ENCODE measurements around the gene FOXO6.
A peak's percentile ranks its signal among the peaks of the same experiment; 100 is the strongest.

FOXO6 gene

DNA sequence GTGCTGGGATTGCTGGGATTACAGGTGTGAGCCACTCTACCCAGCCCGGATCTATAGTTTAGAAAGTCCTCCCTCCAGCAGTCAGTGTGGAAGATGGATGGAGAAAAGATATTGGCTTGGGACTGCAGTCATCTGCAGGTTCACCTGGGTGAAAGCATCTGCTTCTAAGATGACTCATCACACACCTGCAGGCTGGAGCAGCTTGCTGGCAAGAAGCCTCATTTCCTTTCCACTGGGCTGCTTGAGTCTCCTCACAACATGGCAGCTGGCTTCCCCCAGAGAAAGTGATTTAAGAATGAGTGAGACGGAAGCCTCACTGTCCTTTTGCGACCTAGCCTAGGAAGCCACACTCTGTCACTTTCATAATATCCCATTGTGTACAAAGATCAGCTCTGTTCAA, 50.0 kb downstream of the FOXO6 start:
- peak; percentile 96 for DNase-seq

DNA sequence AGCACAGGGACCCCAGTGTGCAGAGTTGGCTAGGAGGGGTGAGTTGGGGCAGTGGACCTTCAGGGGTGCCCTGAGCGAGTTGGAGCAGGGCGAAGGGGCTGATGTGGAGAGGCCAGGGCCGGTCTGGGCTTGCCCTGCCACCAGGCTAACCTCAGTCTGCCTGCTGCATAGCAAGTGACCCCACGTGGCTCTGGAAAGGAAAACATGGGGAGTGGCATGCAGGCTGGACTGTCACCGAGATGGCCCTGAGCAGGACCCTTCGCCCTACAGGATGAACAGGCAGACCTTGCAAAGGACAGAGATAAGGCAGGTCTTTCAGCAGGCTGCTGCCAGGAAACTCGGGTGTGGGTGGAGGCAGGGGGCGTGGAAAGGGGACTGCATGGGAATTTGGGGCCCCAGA, 51.5 kb downstream of the FOXO6 start:
- peak; percentile 24 for DNase-seq

DNA sequence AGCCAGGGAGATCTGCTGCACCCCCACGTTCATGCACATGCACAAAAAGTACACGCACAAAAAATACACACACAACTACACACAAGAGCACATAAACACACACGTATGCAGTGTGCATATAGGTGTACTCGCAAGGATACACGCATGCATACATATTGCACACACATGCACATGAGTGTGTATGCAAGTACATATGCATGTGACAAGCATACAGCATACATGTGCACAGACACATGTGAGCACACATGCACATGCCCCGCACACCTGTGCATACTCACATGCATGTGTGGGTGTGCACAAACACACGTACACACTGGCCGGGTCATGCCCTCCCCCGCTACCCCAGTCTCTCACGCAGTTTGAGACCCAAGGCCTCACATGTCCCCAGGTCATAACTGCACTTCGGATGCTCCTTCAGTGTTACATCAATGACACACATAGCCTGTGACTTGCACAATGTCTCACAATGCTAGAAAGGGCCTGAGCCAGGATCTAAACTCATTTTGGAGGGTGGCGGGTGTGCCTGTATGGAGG, 52.6 kb downstream of the FOXO6 start:
- no peak for DNase-seq

DNA sequence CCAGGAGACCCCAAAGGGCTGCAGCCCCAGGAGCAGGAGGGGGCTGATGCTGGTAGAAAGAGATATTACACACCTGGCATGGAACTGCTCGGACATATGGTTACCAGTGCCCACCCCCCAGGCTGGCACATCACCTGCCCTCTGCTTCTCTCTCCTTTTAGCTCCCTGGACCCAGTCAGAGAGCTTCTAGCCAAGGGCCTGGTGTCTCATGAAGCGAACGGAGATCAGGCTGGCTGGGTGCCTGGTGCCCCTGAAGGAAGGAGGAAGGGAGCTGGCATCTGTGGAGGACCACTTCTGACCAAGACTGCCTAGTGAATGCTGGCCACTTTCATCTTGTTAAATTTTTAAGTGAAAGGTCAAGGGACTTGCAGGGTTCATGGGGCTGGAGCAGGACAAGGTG, 53.1 kb downstream of the FOXO6 start:
- DNase-seq, result no peak

DNA sequence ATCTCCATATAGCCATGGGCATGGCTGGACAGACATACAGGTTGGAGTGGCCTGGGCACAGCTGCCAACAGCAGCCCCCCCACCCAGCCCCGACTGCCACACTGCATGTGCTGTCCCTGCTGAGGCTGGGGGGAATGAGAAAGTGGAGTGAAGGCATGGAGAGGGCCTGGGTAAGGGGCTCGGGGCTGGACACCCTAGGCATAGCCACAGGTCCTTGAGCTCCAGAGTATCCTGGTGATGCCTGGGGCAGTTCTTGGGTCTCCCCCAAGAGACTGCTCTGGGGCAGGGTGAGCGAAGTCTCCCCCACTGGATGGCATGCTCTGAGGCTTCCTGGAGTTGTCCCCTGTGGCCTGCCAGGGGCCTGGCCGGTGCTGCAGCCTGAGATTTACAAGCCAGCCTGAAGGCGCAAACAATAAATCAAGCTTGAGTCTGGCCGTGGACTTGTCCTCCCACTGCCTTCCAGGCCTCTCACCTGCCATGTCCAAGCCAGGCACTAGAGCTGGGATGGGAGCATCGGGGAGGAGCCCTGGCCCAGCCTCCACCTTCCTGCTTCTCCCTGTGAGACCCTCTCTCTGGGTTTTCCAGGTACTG, 53.6 kb downstream of the FOXO6 start:
- no peak for DNase-seq

DNA sequence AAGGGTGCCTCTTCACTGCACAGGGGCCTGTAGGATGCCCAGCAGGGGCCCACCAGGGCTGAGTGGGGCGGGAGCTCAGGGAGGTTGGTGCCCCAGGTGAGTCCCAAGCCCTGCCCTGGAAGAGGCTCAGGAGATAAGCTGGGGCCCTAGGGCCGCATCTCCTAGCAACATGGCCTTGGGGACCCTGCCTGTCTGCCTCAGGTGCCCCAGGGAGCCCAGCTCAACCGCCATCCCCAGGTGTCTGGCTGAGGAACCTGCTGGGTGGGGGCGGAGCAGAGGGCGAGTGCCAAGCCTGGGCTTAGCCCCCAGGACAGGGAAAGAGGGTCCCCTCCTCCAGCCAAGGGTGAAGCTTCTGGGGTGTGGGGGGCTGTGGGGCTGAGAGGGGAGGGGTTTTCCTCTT, 54.8 kb downstream of the FOXO6 start:
- no peak for DNase-seq

DNA sequence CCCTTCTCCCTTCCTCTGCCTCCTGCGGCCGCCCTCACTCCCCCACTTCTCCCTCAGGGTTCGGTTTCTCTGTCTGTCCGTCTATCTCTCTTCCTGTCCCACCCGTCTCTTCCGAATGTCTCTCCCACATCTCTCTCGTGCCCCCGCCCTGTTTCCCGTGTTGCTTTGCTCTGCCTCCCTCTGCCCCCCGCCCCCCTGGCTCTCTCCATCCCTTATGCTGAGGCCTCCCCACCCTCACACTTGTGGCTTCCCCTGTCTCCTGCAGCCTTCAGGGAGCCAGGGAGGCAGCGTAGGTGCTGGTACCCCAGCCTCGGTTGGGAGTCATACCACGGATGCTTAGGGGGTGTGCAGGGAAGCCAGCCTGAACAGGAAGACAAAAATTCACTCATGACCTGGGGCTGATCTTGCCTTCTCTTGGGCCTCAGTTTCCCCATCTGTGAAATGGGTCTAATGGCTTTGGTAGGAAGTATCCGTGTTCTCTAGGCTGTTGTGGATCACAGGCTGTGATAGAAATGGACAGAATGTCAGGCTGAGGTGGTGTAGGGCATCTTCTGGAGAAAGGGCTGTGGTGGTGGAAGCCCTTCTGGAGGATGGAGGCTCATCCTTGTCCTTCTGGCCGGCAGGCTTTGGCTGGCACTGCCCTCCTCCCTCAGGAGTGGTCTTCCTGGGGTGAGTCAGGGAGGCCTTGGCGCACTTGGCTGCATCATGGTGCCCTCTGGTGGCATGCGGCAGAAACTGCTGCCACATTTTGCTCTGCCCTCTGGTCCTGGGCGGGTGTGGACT, 55.5 kb downstream of the FOXO6 start:
- peak; percentile 88 for DNase-seq

DNA sequence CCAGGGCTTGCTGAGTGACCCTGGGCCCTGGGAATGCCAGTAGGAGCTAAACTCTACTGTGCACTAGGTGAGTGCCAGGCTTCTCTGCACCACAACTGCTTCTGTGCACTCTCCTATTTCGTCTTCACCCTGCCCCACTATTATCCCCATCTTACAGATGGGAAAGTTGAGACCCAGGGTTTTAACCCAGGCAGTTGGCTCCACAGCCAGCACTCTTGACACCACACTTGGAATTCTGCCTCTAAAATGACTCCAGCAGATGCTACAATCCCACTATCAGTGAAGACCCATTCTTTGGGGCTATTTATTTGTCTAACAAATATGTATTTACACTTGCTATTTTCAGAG, 56.1 kb downstream of the FOXO6 start:
- DNase-seq, result no peak

DNA sequence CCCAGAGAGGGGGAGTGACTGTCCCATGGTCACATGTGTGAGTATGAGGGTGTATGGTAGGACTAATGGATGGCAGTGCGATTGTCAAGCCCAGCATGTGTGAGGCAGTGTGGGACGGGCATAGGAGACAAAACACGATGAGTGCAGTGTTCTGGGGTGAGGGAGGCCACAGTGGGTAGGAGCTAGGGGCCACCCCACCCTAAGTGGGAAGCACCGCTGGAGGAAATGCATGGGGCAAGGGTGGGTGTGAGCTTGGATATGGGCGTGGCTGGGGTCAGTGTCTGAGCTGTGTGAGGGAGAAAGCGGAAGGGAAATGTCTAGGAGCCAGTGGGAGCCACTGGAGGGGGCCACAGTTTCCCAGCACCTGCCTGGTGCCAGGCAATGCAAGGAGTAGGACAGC, 56.5 kb downstream of the FOXO6 start:
- DNase-seq, result no peak

DNA sequence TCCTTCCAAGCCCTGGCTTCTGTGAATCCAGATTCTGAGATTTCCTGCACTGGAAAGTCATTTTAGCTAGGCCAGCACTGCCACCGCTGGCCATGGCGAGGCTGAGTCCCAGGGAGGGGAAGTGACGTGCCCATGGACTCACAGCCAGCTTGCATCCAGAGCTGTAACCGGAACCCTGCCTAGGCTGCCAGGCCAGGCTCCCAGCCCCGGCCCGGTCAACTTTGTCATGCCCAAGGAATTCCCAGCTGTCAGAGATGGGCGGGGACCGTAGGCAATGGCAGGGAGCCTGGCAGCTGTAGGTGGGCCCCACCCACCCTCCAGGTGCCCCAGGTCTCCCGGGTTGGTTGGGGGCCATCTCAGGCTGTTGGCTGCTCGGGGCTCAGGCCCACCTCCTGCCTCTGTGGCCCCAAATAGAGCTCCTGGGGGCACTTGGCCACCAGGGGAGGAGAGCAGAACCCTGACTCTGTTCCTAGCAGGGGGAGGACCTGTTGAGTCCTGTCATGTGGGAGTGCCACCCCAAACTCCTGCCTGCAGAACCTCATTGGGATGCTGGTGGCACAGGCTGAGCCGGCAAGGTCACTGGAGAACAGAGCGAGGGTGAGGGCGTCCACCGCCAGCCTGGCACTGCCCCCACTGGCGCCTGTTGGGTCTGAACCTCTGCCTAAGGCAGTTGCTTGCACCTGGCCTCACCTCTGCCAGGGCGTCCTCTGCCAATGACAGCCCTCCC, 57.8 kb downstream of the FOXO6 start:
- DNase-seq, result peak; percentile 89

DNA sequence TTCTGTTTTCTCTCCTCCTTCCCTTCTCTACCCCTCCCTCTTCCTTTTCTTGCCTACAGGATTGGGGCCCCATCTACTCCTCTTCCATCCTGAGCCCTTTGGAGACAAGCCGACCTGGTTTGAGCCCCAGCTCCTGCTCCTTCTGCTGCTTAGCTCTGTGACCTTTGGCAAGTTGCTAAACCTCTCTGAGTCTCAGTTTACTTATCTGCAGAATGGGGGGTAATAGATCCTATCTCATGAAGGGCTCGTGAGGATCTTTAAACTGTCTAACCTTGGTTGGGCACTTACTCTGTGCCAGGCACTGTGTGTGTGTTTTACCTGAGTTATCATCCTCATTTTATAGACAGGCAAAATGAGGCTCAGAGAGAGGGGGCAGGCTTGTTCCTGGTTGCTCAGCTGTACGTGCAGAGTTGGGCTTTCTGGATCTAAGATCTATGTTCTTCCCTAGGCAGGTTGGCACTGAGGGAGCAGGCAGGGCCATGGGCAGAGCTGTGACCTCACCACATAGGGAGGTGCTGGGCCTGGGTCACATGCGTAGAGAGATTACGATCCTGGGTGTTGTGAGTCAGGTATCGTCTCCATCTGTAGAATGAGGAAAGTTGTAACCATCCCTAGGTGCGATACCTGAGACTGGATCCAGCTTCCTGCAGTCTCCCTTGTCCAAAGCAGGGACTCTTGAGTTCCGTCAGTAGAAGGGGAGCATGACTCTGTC, 58.5 kb downstream of the FOXO6 start:
- no peak for DNase-seq

DNA sequence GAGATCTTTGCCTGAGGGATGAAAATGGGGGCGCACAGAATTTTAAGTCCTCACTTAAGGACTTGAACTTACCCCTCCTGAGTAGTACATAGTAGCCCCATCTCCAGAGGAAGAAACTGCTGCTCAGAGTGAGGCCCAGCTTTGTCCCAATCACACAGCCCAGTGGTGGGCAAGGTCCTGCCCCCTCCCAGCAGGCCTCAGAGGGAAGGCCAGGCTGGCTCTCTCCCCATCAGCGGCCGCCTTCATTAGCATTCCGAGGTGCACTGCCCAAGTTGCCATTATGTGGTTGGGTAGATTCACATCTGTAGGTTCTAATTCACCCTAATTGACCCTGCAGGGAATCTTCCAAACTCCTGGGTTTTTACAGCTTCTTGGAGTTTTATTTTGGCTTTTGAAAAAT, 59.1 kb downstream of the FOXO6 start:
- no peak for DNase-seq

DNA sequence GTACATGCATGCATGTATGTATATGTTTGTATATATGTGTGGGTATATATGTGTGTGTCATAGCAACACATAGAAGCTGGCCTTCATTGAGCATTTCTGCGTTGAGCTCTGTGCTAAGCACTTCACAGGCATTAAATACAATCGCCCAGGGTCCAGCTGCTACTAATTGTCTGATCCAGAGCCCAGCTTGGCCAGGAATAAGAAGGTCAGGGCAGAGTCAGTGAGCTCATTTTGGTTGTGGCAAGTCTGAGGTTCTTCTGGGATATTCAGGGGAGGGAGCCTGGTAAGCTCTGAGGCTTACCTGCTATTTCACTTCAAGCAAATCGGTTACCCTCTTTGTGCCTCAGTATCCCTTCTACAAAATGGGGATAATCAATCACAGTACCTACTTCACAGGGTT, 59.6 kb downstream of the FOXO6 start:
- no peak for DNase-seq

DNA sequence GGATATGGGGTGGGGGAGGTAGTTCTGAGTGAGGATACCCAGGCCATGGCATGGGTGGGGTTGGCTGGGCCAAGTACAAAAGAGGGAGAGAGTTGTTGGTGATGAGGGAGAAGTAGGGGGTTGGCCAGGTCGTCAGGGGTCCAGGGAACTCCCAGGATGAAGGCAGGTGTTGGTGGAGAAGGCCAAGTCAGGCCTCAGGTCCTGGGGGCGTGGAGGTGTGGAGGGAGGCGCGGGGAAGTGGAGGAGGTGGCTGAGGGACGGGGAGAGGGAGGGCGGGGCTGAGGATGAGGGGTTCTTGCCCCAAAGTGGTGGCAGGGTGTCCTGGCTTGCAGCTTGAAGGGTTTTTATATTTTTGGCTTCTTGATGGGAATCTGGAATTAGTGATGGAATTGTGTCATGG, 61.1 kb downstream of the FOXO6 start:
- no peak for DNase-seq

DNA sequence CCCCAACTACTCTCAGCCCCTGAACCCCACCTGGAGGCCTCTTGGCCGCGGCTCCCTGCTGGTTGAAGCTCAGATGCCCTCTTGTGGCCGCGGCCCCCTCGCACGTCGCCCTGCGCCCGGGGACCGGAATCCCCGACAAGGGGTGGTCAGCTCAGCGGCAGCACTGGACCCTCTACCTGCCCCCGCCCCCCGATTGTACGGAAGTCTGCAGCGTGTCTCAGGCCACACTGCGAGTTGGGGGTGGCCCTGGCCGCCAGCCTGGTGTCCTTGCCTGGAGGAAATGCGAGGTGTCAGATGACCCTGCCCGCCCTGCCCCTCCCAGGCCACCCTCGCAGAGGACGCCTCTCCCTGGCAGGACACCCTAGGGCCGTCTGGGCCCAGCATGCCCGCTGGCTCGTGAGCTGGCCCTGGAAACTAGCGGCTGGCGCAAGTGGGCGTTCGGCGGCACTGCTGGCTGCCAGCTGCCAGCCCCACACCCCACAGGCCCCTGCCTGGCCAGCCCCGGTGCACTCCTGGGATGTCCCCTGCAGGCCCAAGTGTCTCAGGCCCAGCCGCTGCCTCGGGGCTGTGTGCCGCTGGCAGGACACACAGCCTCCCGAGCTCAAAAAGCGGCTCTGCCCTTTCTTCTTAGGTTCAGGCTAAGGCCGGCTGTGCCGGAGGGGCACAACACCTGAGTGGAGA, 62.4 kb downstream of the FOXO6 start:
- peak; percentile 81 for DNase-seq

DNA sequence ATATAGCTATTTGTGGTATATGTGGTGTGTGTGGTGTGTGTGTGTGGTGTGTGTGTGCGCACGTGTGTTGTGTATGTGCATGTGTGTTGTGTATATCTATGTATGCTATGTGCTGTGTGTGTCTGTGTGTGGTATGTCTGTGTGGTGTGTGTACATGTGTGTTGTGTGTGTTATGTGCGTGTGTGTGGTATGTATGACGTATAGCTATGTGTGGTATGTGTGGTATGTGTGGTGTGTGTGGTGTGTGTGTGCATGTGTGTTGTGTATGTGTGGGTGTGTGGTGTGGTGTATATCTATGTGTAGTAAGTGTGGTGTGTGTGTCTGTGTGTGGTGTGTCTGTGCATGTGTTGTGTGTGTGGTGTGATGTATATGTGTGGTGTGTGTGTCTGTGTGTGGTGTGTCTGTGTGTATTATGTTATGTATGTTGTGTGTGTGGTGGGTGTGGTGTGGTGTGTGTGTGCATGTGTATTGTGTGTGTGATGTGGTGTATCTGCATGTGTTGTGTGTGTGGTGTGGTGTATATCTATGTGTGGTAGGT, 63.4 kb downstream of the FOXO6 start:
- DNase-seq, result no peak

DNA sequence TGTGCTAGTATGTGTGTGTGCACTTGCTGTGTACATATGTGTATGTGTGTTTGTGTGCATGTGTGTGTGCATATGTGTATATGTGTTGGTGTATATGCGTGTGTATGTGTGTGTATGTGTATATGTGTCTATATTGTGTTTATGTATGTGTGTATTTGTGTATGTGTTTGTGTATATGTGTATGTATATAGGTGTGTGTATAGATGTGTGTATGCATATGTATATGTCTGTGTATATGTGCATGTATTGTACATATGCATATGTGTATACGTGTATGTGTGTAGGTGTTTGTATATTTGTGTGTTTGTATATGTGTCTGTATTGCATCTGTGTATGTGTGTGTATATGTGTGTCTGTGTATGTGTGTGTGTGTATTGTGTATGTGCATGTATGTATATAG, 64.1 kb downstream of the FOXO6 start:
- DNase-seq, result no peak

DNA sequence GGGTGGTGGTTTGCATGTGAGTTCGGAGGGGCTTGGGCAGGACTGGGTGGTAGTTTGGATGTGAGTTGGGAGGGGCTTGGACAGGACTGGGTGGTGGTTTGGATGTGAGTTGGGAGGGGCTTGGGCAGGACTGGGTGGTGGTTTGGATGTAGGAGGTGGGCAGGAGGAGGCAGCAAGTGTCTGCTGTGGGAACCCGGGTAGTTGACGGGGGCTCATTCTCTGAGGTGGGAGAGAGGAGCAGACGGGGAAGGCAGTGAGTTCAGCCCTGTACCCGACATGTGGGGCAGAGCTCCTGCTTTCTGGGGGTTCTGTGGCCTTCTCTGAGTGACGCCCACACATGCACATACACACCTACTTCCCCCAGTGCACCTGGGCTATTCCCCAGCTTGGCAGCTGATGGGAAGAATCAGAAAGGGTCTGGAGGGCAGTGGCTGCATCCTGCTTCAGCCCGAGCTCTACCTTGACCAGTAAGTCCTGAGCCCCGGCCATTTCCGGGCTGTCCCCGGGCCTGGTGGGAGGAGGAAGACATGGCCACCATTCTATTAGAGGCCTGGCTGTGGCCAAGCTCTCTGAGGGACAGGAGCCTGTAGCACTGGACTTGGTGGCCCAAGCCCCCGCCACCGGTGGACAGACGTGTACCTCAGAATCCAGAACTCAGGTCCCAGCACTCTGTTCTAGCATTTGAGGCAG, 65.1 kb downstream of the FOXO6 start:
- DNase-seq, result no peak

DNA sequence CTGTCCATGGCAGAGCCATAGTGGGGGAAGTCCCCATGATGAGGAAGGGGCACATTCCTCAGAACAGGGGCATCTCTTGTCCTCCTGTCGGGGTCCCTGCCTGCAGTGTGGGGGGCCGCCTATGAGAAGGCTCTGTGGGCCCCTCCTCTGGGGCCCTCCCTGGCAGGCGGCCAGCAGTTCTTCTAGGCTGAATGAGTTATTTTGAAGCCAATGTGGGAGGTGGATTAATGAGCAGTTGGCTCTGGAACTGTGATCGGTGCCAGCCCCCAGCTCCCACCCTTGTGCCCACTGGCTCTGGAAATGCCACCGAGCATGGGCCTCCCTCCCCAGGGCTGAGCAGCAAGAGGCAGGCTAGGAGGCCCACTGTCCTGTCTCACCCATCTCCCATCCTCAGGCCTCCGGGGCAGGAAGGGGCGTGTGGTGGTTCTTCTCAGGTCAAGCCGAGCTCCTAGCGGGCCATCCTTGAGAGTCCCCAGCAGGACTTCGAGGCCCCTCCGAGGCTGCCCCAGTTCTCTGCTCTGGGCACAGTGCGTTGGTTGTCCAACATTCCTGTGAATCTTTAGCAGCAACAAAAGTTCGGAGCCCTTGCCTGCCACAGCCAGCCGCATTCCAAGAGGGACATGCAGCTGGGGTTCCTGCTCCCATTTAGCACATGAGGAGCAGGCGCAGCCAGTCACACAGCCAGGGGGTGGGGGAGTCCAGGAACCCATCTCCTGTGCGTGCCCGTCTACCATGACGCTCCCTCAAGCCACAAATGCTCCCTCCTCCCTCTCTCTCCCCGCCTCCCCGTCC, 66.1 kb downstream of the FOXO6 start:
- DNase-seq, result no peak

DNA sequence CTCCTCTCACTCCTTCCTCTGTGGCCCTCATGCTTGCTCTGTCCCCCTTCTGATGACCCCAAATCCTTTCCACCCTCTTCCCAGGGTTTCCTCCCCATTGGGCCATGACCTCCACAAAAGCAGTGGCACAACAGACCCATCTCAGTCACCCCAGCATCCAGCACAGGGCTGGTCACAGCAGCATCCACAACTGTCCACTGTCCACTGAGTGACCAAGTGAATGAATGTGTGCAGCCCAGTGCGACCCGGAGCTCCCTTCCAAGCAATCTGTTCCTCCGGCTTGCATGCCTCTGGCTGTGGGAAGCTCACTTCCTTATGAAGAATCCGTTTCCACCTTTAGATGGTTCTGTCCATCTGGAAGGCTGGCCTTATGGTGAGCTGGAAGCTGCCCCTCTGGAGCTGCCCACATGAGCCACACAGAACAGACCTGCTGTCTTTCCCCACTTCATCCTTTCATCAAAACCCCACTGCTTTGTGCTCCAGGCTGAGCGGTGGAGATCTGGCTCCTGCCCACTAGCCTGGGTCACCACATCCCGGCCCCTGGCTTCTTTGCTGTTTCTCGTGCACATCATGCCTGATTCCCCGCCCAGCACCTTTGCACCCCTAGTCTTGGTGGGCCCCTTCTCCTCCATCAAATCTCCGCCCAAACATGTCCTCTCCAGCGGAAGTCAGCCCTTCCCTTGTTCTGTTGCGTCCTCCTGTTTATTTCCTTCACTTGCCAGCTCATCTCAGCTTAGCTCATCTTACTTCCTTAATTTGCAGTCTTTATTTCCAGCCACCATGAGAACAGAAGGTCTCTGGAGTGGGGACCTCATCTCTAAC, 66.9 kb downstream of the FOXO6 start:
- DNase-seq, result no peak

All from DMS53 (cell line).